HG03520 (cell line): Measurements from ENCODE around the gene MORN4.
"Not testable (repeated sequence)": the region's sequence is repeated elsewhere in the genome, so short reads cannot be mapped to it uniquely, and the experiment has no call there.

Experiments used
- ATAC-seq: cut with Tn5 transposase; IDR thresholded peaks from one replicate; pipeline ENCODE4 v1.9.1; 2021; ENCODE audit warnings: mild to moderate bottlenecking, moderate library complexity; ENCODE audit not compliant: unreplicated experiment

MORN4 gene

GRCh38 chr10:97598407-97599271 lies 34.7 kb downstream of the MORN4 start:
- no peak for ATAC-seq

- ATAC-seq = no peak
Measured at GRCh38 chr10:97597778-97598177, 35.5 kb downstream of the MORN4 start.

- no peak for ATAC-seq
Measured at GRCh38 chr10:97596101-97597082, 36.9 kb downstream of the MORN4 start.

GRCh38 chr10:97593421-97593820 lies 39.9 kb downstream of the MORN4 start:
- ATAC-seq = no peak

- ATAC-seq = no peak
Measured at GRCh38 chr10:97590748-97591495, 42.4 kb downstream of the MORN4 start.

GRCh38 chr10:97590082-97590747 lies 43.1 kb downstream of the MORN4 start:
- ATAC-seq = no peak

GRCh38 chr10:97589479-97589878 lies 43.8 kb downstream of the MORN4 start, which contains the start of gene C10orf62:
Gene C10orf62 (plus strand): TSS chr10:97589721. CDS start chr10:97589898, 177 bp downstream.
- ATAC-seq = no peak

- ATAC-seq = no peak
Measured at GRCh38 chr10:97587183-97587582, 46.1 kb downstream of the MORN4 start.

GRCh38 chr10:97585439-97585811 lies 47.9 kb downstream of the MORN4 start:
- no peak for ATAC-seq

GRCh38 chr10:97584798-97585438 lies 48.4 kb downstream of the MORN4 start:
- no peak for ATAC-seq

- peak; percentile 51 for ATAC-seq
Measured at GRCh38 chr10:97584060-97584797, 49.1 kb downstream of the MORN4 start, which contains the start of gene HOGA1. Gene HOGA1 (plus strand): TSS chr10:97584389. CDS start chr10:97584704, 315 bp downstream.

- ATAC-seq = no peak
Measured at GRCh38 chr10:97583476-97583875, 49.8 kb downstream of the MORN4 start.

GRCh38 chr10:97582169-97582568 lies 51.1 kb downstream of the MORN4 start:
- no peak for ATAC-seq

- no peak for ATAC-seq
Measured at GRCh38 chr10:97580421-97581367, 52.6 kb downstream of the MORN4 start.

- no peak for ATAC-seq
Measured at GRCh38 chr10:97578171-97578844, 55.0 kb downstream of the MORN4 start.

- ATAC-seq = no peak
Measured at GRCh38 chr10:97577701-97578100, 55.6 kb downstream of the MORN4 start.

- ATAC-seq = not testable (repeated sequence)
Measured at GRCh38 chr10:97576487-97576886, 56.8 kb downstream of the MORN4 start.
